CD1c-positive myeloid dendritic cell (primary cell): Measurements from ENCODE around the gene CARD10.
"Not testable (repeated sequence)": the region's sequence is repeated elsewhere in the genome, so short reads cannot be mapped to it uniquely, and the experiment has no call there.

ENCODE experiments used
- DNase-seq: peaks from one replicate; pipeline ENCODE4 v3.0.0-alpha.2; 2016; ENCODE audit errors: extremely low spot score

CARD10 gene

DNA sequence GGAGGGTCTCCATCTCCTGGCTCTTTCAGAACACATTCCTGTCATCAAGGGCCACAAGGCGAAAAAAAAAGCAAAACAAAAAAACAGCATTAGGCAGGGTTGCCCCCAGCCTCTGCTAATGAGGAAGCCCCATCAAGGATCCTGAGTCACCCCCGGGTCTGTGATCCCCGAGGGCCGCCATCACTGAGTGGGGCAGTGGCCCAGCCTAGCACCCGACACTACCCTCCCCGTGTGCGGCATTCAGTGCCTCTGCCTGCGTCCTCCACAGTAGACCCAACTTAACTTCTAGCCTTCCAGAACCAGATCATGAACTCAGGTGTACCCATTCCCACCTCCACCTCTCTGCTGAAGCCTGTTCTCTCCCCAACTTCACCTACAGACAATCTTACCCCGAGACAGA, 34.5 kb upstream of the CARD10 start:
- no peak for DNase-seq

GRCh38 chr22:37552524-37553163, 33.4 kb upstream of the CARD10 start:
- DNase-seq: no peak

GRCh38 chr22:37551981-37552380, 32.8 kb upstream of the CARD10 start:
- DNase-seq: no peak

DNA sequence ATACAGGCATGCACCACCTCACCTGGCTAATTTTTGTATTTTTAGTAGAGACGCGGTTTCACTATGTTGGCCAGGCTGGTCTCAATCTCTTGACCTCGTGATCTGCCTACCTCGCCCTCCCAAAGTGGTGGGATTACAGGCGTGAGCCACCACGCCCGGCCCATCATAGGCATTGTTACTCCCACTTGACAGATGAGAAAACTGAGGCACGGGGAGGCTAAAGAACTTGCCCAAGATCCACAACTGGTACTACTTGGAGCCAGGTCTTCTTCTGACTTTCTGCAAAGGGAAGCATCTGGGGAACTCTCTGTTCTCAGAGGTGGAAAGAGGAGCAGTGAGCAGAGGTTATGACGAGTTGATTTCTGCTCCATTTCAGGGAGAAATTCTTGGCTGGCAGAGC, 31.7 kb upstream of the CARD10 start:
- DNase-seq: not testable (repeated sequence)

- no peak for DNase-seq
Measured at GRCh38 chr22:37549704-37550059, 30.5 kb upstream of the CARD10 start.

- no peak for DNase-seq
Measured at GRCh38 chr22:37547251-37547741, 28.1 kb upstream of the CARD10 start.

DNA sequence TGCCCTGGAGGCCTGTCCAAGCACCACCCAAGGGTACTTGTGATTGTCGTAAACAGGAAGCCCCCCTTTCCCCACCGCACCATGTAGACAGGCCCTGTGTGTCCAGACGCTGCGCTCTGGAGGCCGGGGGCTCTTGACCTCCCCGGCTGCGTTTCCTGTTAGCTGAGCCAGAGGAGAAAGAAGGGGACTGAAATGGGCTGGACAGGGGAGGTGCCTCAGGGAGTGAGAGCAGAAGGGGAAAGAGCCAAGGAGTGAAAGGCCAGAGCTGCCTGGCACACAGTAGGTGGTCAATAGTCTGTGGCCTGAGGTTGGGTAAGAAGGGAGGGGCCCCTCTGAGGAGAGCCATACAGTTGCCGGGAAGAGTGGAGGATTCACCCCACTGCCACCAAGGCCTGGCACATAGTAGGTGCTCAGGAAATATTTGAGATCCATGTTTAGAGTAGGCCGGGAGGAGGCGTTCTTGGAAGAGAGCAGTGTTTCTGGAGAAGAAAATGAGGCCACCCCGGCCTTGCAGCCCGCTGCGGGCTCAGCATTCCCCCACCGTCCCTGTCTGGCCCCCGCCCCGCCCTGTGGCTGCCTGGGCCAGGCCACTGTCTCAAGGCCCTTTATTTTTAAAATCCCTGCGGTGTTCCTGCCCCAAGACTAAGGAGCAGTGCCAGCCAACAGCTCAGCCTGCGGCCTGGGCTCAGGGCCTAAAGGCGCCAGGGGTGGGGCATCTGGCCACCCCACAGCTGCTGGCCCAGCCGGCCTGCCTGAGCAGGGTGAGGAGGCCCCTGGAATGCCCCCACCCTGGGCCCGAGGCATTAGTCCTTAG, 27.4 kb upstream of the CARD10 start:
- DNase-seq: no peak

DNA sequence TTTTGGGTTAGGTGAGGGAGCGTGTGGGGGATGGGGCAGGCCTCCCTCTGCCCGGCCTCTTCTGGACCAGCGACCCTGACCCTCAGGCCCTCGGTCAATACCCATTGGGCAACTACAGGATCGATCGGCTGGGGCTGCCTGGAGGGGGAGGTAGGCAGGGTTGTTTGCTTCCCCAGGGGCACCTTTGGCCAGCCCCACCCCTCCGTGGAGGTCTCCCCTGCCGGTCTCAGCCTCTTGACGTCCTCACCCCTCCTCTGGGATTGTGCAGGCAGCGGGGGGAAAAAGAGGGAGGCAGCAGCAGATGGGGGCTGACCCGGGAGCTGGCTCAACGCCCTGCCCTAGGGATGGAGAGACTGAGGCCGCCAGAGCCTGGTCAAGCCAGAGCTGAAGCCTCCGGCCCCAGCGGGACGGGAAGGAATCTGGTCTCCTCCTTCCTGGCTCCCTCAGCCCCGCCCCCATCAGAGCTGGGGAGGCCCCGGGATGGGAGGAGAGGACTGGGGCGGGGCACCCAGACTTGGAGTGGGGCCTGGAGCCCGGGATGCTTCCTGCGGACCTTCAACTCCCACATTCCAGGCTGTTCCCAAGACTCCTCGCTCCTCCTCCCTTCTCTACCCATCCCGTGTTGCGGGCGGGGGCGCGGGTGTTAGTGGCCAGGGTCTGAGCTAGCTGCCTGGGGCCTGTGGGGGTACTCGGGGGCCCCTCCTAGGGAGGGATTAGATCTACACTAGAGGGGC, 26.7 kb upstream of the CARD10 start:
- DNase-seq: no peak

- DNase-seq: peak; percentile 71
Measured at GRCh38 chr22:37544955-37545702, 25.9 kb upstream of the CARD10 start.

GRCh38 chr22:37542959-37543358, 23.7 kb upstream of the CARD10 start:
- DNase-seq: no peak

DNA sequence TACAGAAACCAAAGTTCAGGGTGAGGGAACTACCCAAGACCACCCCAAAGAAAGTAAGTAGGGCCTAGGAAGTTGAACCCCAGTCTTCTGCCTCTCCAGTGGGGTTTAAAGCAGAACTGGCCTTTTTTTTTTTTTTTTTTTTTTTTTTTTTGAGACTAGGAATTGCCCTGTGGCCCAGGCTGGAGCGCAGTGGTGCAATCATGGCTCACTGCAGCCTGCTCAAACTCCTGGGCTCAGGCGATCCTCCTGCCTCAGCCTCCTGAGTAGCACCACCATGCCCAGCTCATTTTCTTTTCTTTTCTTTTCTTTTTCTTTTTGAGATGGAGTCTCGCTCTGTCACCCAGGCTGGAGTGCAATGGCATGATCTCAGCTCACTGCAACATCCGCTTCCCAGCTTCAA, 23.2 kb upstream of the CARD10 start:
- DNase-seq: peak; percentile 39

- not testable (repeated sequence) for DNase-seq
Measured at GRCh38 chr22:37539790-37540189, 20.6 kb upstream of the CARD10 start.

DNA sequence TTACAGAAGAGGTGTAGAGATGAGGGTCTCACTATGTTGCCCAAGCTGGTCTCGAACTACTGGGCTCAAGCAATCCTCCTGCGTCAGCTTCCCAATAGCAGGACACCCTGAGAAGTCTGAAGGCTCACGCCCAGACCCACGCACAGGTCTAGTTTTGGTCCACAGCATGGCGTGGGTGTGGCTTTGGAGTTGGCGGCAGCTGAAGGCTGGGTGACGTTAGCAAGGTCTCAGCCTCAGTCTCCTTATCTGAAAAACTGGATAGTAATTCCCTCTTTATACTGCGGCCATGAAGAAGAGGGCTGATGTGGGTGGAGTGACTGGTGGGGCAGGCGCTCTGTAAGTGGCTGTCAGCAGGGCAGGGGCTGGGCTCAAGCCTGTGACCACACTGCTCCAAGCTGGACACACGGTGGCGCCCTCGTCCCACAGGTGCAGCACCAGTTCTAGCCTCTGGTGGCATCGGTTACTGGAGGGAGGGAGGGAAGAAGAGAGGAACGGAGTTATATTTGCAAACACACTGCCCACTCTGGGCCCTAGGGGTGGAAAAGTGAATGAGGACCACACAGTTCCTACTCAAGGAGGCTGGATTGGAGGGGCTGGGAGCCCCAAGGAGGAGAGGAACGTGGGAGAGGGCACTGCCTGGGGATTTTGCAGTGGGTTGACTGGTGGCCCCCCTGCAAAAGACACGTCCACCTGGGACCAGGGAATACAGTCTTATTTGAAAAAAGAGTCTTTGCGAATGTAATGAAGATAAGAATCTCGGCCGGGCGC, 19.6 kb upstream of the CARD10 start:
- peak; percentile 93 for DNase-seq

- DNase-seq: no peak
Measured at GRCh38 chr22:37535159-37535558, 15.9 kb upstream of the CARD10 start.

DNA sequence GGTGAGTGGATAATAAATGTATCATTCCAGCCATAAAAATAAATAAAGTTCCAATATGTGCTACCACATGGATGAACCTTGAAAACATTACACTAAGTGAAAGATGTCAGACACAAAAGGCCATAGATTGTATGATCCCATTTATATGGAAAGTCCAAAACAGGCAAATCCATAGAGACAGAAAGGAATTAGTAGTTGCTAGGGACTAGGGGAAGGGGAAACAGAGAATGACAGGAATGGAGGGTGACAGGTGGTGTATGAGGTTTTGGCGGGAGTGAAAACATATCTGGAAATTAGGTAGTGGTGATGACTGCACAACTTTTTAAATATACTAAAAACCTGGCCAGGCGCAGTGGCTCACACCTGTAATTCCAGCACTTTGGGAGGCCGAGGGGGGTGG, 15.2 kb upstream of the CARD10 start:
- no peak for DNase-seq

DNA sequence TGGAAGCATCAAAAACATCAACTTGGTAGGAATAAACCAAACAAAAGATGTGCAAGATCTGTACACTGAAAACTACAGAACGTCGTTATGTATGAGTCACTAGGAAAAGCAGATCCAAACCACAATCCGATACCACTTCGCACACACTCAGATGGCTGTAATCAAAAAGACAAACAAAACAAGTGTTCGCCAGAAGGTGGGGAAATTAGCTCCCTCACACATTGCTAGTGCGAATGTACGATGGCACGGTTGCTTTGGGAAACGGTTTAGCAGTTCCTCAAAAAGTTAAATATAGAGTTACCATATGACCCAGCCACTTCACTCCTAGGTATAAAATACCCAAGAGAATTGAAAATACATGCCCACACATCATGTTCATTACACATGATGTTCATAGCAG, 14.8 kb upstream of the CARD10 start:
- peak; percentile 80 for DNase-seq

DNA sequence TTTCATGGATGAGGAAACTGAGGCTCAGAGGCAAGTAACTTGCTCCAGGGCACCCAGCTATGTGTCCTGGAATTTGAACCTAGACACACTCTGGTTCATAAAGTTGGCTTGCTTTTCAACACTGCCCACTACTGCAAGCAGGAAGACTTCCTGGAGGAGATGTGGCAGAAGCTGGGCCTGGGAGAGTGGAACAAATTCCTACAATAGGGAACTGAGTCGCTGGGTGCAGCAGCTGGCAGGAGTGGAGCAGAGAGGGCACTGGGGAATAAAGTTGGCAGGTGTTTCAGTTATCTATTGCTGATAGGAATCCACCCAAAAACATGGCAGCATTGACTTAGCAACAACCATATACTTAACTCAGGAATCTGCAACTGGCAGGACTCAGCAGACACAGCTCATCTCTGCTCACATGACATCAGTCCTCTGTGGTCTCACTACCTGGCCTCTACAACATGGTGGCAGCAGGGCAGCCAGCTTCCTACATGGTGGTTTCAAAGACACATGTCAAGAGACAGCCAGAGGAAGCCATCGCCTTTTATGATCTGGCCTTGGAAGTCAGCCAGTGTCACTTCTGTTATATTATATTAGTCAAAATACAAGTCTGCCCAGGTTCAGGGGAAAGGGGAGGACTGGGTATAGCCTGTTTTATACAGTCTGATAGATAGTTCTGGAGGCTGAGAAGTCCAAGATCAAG, 10.6 kb upstream of the CARD10 start:
- peak; percentile 59 for DNase-seq

GRCh38 chr22:37527952-37528351, 8.7 kb upstream of the CARD10 start:
- not testable (repeated sequence) for DNase-seq

GRCh38 chr22:37527081-37527752, 8.0 kb upstream of the CARD10 start:
- DNase-seq: not testable (repeated sequence)

GRCh38 chr22:37526376-37526775, 7.2 kb upstream of the CARD10 start:
- DNase-seq: no peak
